Neutrophil (primary cell): ENCODE results near the gene JAKMIP1.

Experiments used
- H3K27ac ChIP-seq: fragments of 200-600 bp; sonication (generic); 2 replicates; pipeline ENCODE4 v1.5.1; 2016; ENCODE audit warnings: mild to moderate bottlenecking, moderate library complexity
- H3K27me3 ChIP-seq: fragments of 200-600 bp; sonication (generic); 2 replicates; pipeline ENCODE4 v1.6.0; 2016; ENCODE audit warnings: mild to moderate bottlenecking
- H3K36me3 ChIP-seq: fragments of 200-600 bp; sonication (generic); 2 replicates; pipeline ENCODE4 v1.5.1; 2017
- H3K4me1 ChIP-seq, 2 experiments: fragments of 200-600 bp in 1 of 2; sonication (generic) in 1 of 2; 1 replicate in 1 of 2; 2 replicates in 1 of 2; pipeline versions ENCODE4 v1.5.1 to v1.6.1; 2013 to 2016; ENCODE audit warnings: low read depth in 1 of 2, low read length in 1 of 2, mild to moderate bottlenecking in 1 of 2, moderate library complexity in 1 of 2; ENCODE audit not compliant: control insufficient read depth in 1 of 2, insufficient read depth in 1 of 2
- H3K4me3 ChIP-seq, 2 experiments: fragments of 200-600 bp in 1 of 2; sonication (generic) in 1 of 2; 1 replicate in 1 of 2; 2 replicates in 1 of 2; pipeline ENCODE4 v1.5.1; 2013 to 2016; ENCODE audit warnings: low read depth in 1 of 2, low read length in 1 of 2, mild to moderate bottlenecking in 1 of 2, moderate library complexity in 1 of 2
- H3K9me3 ChIP-seq: fragments of 200-600 bp; sonication (generic); 2 replicates; pipeline ENCODE4 v1.5.1; 2016
- CTCF ChIP-seq: fragments of 200-600 bp; sonication (generic); IDR thresholded peaks from 2 replicates; pipeline ENCODE4 v1.5.1; 2016; ENCODE audit warnings: antibody characterized with exemption

The JAKMIP1 gene

GRCh38 chr4:6054162-6054922, 146.0 kb downstream of the JAKMIP1 start:
- Histone ChIP-seq H3K27ac (no peak overlapping the region), H3K4me1 (no peaks in the 10 kb centered on the region), H3K9me3 (peaks cover 24% of the 10 kb centered on the region), H3K36me3 (no peaks in the 10 kb centered on the region), H3K27me3 (no peaks in the 10 kb centered on the region), H3K4me3 (no peak overlapping the region)
- no peak for TF ChIP-seq CTCF

GRCh38 chr4:6052679-6053078, 147.7 kb downstream of the JAKMIP1 start:
- H3K27me3 ChIP-seq: peaks cover 7% of the 10 kb centered on the region

GRCh38 chr4:6050551-6050950, 149.8 kb downstream of the JAKMIP1 start:
- peaks cover 7% of the 10 kb centered on the region for H3K27me3 ChIP-seq
- no peaks in the 10 kb centered on the region for H3K36me3 ChIP-seq
- no peaks in the 10 kb centered on the region for H3K4me1 ChIP-seq
- no peak overlapping the region for H3K4me3 ChIP-seq
- no peak for TF ChIP-seq CTCF
- H3K27ac ChIP-seq: no peak overlapping the region
- no peaks in the 10 kb centered on the region for H3K9me3 ChIP-seq

More at GRCh38 chr4:6052679-6053078, 147.7 kb downstream of the JAKMIP1 start:
- Histone ChIP-seq H3K4me3 (no peak overlapping the region), H3K36me3 (no peaks in the 10 kb centered on the region), H3K9me3 (peaks cover 9% of the 10 kb centered on the region), H3K27ac (no peak overlapping the region), H3K4me1 (no peaks in the 10 kb centered on the region)
- no peak for TF ChIP-seq CTCF

- TF ChIP-seq CTCF: no peak
- Histone ChIP-seq H3K36me3 (no peaks in the 10 kb centered on the region), H3K27me3 (peaks cover 9% of the 10 kb centered on the region), H3K9me3 (no peaks in the 10 kb centered on the region), H3K4me1 (no peaks in the 10 kb centered on the region), H3K27ac (no peak overlapping the region), H3K4me3 (no peak overlapping the region)
Measured at GRCh38 chr4:6049985-6050384, 150.4 kb downstream of the JAKMIP1 start.

- Histone ChIP-seq H3K27me3 (peaks cover 16% of the 10 kb centered on the region), H3K36me3 (no peaks in the 10 kb centered on the region), H3K9me3 (no peaks in the 10 kb centered on the region), H3K27ac (no peak overlapping the region), H3K4me3 (no peak overlapping the region), H3K4me1 (no peaks in the 10 kb centered on the region)
- no peak for TF ChIP-seq CTCF
Measured at GRCh38 chr4:6049278-6049677, 151.1 kb downstream of the JAKMIP1 start.
